NCI-H187 treated with DMSO at 0.1 percent for 48 hours (cell line): ENCODE results near the gene CAMLG.
A peak's percentile ranks its signal among the peaks of the same experiment; 100 is the strongest.
"Not testable (repeated sequence)": the region's sequence is repeated elsewhere in the genome, so short reads cannot be mapped to it uniquely, and the experiment has no call there.

Experiments used
- DNase-seq: peaks from one replicate; lab custom pipeline; 2025; lab: John Stamatoyannopoulos, UW

Gene CAMLG

DNA sequence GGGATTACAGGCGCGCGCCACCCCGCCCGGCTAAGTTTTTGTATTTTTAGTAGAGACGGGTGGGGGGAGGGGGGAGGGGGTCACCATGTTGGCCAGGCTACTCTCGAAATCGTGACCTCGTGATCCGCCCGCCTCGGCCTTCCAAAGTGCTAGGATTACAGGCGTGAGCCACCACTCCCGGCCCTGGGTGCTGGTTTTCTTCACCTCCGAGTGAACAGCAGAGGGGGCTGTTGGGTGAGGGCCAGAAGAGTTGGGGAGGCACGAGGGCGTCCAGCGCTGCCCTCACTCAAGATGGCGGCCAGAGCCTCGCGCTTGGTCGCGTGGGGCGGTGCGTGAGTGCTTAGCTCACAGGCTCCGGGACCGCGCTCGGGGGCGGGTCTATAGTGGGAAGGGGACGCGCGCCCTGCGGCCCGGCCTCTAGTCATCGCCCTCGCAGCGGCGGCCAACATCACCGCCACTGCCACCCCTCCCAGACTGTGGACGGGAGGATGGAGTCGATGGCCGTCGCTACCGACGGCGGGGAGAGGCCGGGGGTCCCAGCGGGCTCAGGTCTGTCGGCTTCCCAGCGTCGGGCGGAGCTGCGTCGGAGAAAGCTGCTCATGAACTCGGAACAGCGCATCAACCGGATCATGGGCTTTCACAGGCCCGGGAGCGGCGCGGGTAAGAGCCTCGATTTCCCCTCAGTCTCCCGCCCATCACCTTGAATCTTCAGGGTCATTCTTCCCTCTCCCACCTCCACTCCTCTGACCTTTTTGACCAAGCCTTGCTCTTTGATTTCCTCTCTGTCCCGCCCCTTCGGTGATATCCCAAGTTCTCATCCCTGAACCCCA, at the start of gene CAMLG:
TSS of gene CAMLG (plus strand) at position 416 of the 830 bp plus-strand sequence. CDS start at position 489, 73 bp downstream.
- DNase-seq: peak; percentile 67

DNA sequence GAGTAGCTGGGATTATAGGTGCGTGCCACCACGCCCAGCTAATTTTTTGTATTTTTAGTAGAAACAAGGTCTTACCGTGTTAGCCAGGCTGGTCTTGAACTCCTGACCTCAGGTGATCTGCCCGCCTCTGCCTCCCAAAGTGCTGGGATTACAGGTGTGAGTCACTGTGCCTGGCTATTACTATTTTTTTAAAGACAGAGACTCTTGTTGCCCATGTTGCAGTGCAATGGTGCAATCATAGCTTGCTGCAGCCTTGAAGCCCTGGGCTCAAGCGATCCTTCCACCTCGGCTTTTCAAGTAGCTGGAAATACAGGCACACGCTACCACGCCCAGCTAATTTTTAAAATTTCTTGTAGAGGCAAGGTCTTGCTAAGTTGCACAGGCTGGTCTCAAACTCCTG, 48.2 kb upstream of the CAMLG start:
- DNase-seq: not testable (repeated sequence)

DNA sequence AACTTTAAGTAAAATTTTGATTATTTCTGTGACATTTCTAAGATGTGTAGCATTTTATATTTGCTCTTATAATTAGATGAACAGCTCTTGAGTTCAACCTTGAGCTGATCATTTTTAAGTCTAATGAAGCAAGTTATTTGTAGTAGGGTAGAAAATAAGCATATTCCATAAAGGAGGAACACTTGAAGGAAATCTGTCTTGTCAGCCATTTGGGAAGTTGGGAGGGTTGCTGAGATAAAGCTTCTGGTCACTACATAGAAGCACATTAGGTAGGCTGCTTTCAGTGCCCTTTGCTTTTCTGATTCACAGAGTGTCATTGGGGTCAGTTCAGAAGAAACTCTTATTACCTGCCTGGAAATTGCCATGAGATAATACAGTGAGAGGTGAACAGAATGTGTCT, 45.6 kb upstream of the CAMLG start:
- DNase-seq: no peak

DNA sequence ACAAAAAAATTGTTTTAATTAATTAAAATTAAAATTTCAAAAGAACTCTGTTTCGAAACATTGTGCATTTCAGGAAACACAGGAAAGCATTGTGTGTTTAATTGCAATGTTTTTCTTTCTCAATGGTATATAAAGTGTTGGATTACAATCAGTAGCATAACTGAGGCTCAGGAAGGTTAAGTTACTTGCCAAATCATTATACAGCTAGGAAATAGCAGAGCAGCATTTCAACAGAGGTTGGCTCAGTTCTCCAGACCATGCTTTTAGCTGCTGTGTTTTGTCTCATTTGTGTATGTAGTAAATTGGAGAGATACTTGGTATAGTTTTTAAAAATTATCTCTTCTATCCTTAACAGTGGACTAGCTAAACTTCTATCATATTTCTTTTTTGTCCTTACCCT, 30.0 kb upstream of the CAMLG start:
- no peak for DNase-seq

DNA sequence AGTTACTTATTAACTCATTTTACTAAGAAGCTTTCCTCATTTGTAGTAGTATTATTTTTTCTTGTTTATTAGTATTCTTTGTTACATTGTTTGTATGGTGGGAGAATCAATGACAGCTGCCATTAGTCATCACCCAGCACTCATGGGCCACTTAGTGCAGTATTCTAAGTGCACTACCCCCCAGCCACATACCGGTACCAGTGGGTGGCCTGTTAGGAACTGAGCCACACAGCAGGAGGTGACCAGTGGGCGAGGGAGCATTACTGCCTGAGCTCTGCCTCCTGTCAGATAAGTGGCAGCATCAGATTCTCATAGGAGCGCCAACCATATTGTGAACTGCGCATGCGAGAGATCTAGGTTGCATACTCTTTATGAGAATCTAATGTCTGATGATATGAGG, 24.2 kb upstream of the CAMLG start:
- DNase-seq: no peak

DNA sequence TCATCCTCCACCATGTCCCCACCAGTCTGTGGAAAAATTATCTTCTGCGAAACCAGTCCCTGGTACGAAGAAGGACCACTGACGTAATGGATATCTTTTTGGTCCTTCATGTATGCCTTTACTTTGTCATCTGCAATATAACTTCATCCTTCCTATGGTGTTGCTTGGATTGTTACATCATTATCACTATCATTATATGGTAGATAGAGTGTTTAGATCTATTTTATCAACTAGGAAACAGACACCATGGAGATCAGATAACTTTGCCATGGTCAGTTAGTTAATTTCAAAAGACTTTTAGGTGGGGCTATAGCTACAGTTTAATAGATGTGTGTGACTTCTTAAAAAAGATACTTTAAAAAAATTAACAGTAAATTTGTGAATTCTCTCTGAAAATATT, 23.8 kb upstream of the CAMLG start:
- DNase-seq: no peak

DNA sequence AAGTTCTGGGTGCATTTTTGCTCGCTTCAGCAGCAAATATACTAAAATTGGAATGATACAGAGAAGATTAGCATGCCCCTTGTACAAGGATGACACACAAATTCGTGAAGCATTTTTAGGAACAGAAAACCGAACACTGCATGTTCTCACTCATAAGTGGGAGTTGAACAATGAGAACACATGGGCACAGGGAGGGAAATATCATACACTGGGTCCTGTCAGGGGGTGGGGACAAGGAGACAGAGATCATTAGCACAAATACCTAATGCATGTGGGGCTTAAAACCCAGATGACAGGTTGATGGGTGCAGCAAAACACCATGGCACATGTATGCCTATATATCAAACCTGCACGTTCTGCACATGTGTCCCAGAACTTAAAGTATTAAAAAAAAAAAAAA, 22.9 kb upstream of the CAMLG start:
- not testable (repeated sequence) for DNase-seq

DNA sequence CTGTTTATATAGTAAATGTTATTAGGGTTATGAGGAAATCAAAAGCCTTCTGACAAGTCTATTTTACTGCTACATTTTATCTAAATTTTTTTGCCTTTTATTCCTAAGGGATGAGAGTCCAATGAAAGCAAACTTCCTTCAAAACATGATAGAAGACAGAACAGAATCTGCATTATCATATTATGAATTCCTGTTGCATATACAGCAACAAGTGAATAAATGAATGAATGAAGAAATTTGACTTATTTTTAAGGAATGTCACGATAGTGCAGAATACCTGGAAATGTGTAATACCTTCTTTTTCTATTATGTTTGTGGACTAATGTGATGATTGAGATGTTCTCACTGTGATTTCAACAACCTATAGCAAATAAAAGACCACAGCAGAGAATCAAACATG, 13.5 kb upstream of the CAMLG start:
- no peak for DNase-seq

DNA sequence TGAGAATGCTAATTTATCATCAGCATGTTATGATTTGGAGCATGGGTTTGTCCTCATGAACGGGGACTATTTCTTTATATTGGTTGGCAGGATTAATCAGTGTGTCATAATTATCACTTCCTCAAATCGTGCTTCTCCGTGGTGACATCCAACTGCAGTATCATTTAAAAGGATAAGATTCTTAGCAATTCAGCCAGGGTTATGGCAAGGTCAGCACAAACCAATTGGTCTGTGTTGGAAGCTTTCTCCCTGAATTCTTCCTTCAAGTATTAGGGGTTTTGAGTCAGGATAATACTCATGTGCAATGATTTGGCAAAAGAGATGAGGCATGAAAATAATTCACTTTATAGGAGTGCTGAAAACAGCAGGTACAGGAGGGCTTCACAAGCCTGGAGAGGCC, 5.5 kb upstream of the CAMLG start:
- no peak for DNase-seq

DNA sequence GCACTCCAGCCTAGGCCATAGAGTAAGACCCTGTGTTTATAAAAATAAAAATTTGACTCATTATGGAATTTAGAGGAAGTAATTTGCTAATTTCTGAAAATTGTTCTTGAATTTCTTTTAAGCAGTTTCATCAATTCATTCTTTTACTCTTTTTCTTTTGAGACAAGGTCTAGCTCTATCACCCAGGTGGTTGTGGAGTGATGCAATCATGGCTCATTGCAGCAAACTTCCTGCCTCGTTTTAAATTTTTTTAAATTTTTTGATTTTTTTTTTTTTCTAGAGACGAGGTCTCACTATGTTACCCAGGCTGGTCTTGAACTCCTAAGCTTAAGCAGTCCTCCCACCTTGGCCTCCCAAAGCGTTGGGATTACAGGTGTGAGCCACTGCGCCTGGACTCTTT, 3.1 kb upstream of the CAMLG start:
- DNase-seq: no peak

DNA sequence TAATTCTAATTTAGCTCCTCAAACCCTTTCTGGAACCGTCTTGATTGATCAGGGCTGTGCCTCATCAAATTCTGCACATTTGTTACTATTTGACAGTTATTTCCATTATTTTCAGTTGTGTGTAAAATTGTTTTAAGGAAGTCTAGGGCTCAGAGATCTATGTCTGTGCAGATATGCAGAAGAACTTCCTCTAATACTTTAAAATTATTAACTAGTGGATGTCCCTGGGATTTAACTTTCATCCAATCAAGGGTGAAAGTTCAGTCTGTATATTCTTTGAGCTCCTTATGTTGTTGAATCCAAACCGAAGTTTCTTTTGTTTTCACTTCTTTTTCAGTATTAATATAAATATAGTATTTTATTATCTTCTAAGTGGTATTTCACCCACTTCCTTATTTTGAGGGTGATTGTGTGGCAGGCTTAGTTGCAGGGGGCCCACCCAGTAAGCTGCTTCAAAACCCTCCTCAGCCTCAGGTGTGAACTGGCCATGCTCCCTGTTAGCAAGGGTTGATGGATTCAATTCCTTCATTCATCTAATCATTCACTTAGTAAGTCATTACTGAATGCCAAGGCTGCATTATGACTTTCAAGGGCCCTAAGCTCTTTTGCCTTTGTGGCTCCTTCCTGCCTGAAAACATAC, 2.1 kb upstream of the CAMLG start:
- no peak for DNase-seq

DNA sequence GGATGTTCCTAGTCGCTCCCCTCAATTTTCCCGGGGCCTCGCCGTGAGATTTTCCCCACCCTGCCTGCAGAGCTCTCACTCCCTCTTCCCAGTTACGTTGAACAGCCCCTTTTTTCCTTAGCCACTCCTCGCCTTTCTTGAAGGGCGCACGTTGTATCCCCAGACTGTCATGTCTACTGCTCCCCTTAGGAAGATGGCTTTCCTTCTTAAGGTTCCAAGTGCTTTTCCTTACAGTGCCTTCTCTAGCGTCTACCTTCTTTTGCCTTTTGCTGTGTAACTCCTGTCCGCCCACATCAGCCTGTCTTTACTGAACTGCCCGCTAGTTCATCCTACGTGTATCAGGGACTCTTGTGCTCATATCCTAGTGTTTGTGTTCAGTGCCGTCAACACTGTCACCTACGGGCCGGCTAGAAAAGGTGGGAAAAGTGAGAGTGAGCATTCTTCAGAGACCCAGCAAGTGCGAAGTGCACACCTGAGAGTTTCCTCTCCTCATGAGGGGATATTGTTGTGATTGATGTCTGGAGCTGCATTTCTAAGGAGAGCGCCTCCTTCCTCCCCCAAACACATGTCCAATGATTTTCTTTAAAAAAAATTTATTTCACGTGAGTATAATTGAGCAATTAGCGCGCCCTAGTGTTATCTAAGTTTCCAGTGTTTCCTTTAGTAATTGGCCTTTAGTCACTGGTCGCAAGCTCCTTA, 764 bp downstream of the CAMLG start:
- DNase-seq: no peak

DNA sequence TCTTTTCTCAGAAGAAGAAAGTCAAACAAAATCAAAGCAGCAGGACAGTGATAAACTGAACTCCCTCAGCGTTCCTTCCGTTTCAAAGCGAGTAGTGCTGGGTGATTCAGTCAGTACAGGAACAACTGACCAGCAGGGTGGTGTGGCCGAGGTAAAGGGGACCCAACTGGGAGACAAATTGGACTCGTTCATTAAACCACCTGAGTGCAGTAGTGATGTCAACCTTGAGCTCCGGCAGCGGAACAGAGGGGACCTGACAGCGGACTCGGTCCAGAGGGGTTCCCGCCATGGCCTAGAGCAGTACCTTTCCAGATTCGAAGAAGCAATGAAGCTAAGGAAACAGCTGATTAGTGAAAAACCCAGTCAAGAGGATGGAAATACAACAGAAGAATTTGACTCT, 2.7 kb downstream of the CAMLG start:
- no peak for DNase-seq

DNA sequence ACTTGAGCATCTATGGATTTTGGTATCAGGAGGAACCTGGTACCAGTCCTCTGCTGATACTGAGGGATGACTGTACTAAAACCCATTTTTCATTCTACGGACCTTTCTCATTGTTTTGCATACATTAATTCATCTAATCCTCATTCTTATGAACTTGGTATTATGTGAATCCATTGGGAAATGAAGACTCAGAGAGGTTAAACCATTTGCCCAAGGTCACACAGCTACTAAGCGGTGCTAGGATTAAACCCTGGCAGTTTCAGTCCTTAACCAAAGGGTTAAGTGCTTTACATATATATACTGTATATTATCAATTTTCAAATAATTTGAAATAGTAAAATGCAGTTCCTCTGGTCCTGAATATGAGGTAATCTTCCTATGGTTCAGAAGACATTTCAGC, 3.8 kb downstream of the CAMLG start:
- no peak for DNase-seq

DNA sequence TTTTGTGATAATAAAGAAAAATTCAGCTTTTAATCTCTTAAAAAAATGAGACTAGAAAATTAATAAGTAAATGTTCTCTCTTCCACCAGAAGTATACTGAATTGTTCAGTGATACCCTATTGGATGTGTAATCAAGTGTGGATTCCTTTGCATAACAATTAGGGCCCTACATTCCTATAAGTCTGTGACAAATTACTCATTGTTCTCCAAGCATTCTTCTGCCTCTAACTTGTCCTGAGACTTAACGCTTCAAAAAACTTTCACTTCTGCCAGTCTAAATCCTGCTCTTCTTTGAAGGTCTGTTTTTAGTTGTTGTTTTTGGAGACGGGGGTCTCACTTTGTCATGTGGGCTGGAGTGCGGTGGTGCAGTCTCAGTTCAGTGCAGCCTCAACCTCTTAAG, 11.1 kb downstream of the CAMLG start:
- no peak for DNase-seq

DNA sequence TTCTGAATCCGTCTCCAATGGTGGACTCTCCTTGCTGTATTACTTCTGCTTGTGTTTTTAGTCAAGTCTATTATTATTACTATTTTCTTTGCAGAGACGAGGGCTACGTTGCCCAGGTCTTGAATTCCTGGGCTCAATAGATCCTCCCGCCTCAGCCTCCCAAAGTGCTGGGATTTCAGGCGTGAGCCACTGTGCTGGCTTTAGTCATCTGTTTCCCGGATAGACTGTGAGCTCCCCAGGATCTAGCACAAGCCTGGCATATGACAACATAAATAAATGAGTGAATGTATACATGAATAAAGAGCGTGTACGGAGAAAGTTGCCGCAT, 19.8 kb downstream of the CAMLG start:
- no peak for DNase-seq

DNA sequence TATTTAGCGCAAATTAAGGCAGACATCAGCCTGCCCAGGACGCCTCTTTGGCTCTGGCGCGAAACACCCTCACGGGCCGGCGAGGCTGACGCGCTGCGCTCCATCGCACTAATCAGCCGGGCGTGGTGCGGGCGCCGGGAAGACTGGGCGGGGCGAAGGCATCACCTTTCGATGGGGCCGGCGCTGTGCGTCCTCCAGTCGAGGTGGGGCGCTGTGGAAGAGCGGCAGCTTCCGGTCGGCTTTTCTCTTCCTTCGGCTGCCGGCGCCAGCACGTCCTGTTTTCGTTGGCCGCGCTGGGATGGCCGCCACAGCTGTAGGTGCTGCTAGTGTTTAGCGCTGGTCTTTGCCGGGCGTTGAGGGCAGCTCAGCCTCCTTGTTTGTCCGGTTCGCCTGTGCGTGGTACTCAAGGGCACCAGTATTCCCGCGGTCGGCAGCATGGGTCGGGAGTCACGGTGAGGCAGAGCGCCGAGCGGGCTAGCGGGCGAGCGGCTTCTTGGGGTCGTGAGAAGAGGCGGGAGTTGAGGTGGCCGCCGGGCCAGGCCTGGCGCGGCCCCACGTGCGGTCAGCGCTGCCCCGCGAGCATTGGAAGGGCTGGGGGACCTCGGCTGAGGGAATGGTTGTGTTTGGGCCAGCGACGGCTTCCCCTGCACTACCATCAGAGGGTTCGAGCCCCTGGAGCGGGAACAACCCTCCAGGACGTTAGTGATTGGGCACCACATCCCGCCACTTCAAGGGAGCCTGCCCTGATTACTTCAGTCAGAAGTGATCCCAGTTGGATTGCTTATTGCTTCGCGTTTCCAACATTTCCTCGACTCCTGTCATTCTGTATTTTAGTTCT, 20.4 kb downstream of the CAMLG start, which contains the start of gene DDX46:
TSS of gene DDX46 (plus strand) at position 276 of the 838 bp plus-strand sequence. CDS start at position 436, 160 bp downstream.
- peak; percentile 58 for DNase-seq

DNA sequence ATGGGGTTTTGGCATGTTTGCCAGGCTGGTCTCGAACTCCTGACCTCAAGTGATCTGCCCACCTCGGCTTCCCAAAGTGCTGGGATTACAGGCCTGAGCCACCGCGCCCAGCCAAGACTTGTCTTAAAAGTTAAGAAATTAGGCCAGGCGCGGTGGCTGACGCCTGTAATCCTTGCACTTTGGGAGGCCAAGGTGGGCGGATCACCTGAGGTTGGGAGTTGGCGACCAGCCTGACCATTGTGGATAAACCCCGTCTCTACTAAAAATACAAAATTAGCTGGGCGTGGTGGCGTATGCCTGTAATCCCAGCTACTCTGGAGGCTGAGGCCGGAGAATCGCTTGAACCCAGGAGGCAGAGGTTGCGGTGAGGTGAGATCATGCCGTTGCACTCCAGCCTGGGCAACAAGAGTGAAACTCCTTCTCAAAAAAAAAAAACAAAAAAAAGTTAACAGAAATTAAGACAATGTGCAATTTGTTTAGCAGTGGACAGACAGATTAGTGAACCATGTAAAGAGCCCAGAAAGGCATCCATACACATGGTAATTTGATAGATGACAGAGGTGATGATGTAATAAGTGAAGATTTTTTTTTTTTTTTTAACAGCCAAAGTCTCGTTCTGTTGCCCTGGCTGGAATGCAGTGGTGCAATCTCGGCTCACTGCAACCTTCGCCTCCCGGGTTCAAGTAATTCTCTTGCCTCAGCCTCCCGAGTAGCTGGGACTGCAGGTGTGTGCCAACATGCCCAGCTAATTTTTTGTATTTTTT, 29.4 kb downstream of the CAMLG start:
- DNase-seq: not testable (repeated sequence)

DNA sequence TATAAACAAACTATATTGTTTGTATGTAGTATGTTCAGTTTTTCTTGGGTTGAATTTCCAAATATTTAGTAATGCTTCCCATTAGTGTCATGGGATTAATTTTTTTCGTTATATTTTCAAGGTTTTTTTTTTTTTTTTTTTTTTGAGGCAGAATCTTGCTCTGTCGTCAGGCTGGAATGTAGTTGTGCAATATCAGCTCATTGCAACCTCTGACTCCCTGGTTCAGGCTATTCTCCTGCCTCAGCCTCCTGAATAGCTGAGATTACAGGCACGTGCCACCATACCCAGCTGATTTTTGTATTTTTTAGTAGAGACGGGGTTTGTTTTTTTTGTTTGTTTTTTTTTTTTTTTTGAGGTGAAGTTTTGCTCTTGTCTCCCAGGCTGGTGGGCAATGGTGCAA, 30.9 kb downstream of the CAMLG start:
- no peak for DNase-seq

DNA sequence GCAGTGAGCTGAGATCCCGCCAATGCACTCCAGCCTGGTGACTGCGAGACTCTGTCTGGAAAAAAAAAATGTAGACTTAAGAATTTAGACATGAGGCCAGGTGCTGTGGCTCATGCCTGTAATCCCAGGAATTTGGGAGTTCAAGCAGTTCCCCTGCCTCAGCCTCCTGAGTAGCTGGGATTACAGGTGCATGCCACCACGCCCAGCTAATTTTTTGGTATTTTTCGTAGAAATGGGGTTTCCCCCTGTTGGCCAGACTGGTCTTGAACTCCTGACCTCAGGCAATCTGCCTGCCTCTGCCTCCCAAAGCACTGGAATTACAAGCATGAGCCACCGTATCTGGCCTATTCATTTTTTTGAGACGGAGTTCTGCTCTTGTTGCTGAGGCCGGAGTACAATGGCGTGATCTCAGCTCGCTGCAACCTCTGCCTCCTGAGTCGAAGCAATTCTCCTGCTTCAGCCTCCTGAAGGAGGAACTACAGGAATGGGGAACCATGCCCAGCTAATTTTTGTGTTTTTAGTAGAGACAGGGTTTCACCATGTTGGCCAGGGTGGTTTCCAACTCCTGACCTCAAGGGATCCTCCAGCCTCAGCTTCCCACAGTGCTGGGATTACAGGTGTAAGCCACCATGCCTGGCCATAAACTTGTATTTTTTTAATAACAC, 34.2 kb downstream of the CAMLG start:
- DNase-seq: no peak

DNA sequence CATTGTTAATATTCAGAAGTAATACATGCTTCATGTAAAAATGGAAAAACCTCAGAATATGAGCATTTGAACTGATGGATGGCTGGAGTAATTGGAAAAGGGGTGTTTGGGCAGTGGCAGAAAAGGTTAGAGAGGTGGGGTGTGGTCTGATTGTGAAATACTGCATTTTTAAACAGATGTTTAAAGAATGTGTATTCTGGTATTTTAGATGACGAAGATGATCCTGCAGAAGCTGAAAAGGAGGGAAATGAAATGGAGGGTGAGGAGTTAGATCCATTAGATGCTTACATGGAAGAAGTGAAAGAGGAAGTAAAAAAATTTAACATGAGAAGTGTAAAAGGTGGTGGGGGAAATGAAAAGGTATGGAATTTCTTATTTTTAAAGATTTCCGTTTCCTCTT, 39.0 kb downstream of the CAMLG start:
- DNase-seq: no peak
